Hepatic stellate cell (primary cell): ENCODE measurements around the gene SMIM28.
"Not testable (repeated sequence)": the region's sequence is repeated elsewhere in the genome, so short reads cannot be mapped to it uniquely, and the experiment has no call there.

ENCODE experiments used
- DNase-seq: peaks from one replicate; pipeline ENCODE4 v3.0.0; 2011; ENCODE audit warnings: low spot score

The SMIM28 gene

DNA sequence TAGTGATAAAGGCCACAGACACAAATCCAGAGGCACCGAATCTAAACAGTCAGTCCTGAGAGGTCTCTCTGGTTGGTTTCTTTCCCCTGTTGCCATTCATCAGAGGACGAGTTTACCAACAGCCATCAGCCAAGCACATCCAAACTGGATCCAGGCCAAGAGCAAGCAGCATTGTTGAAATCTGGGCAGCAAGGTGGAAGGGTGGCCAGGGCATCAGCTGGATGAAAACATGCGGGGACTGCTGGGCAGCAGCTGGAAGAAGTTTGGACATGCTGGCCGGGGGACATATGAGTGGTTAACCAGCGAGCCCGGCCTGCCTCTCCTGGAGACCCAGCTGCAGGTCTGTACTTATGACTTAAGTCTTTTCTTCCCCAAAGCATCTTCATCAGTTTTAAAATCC, at the start of gene SMIM28:
Gene SMIM28 (plus strand): TSS at position 62 of the 400 bp plus-strand sequence. CDS start 168 bp downstream, at position 230.
- no peak for DNase-seq

DNA sequence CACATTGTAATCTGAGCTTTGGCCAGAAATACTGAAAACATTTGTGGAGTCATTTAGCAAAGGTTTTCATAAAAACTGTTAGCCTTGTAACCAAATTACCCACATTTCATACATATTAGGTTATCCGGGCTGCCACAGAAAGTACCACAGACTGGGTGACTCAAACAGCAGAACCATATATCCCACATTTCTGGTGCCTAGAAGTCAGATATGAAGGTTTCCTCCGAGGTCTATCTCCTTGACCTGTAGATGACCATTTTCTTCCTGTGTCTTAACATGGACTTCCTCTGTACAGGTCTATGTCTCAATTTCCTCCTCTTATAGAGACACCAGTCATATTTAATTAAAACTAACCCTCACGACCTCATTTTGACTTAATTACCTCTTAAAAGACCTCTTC, 49.5 kb upstream of the SMIM28 start:
- no peak for DNase-seq

DNA sequence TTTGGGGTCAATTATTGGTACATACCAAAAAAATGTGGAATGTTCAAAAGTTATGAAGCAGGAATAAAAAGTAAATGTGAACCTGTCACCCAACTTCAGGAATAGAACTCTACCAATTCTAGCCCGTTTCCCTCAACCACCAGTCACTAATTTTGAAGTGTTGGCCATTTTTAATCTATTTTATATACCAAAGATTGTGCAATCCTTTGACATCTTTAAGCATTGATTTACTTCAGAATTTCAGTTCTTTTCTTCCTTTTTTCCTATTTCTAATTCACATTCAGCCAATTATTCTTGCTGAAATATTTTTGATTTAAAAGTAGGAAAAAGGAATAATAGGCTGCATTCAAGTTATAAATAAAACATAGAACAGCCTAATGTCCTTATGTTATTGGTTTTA, 46.9 kb upstream of the SMIM28 start:
- no peak for DNase-seq

DNA sequence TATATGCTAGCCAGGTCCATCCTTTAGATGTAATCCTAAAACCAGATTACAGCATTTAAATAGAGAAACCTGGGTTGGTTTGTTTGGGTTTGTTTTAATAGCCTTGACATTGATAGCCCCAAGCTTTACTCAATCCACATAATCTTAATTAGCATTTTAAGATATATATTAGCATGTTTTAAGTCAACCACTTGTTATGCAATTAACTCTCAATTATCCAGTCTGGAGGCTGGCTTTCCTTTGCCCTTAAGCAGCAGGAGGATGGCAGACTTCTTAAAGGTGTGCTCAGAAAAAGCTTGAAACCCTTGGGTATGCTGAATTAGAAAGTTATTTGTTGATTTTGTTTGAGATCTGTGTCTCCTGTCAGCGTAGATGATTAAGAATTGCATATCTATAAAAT, 46.3 kb upstream of the SMIM28 start:
- DNase-seq: no peak

DNA sequence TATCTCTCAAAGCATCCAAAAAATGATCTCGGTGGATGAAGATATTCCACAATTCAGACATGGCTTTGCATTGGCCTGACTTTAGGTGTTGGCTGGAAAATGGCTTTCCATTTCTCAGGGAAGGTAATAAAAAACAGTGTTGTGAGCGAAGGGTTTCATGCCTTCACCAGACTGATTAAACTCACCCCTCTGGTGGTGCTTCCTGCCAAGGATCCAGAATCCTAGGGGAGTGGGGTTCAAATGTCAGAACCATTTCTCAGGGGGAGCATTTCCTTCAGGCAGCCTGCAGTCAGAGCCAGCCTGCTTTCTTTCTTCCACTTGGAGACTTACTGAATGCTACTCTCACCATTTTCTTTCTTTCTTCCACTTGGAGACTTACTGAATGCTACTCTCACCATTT, 45.7 kb upstream of the SMIM28 start:
- DNase-seq: no peak

DNA sequence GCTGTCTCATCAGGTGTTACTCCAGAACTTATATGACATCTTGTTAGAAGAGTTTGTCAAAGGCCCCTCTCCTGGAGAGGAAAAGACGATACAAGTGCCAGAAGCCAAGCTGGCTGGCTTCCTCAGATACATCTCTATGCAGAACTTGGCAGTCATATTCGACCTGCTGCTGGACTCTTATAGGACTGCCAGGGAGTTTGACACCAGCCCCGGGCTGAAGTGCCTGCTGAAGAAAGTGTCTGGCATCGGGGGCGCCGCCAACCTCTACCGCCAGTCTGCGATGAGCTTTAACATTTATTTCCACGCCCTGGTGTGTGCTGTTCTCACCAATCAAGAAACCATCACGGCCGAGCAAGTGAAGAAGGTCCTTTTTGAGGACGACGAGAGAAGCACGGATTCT, 43.7 kb upstream of the SMIM28 start:
- DNase-seq: no peak

DNA sequence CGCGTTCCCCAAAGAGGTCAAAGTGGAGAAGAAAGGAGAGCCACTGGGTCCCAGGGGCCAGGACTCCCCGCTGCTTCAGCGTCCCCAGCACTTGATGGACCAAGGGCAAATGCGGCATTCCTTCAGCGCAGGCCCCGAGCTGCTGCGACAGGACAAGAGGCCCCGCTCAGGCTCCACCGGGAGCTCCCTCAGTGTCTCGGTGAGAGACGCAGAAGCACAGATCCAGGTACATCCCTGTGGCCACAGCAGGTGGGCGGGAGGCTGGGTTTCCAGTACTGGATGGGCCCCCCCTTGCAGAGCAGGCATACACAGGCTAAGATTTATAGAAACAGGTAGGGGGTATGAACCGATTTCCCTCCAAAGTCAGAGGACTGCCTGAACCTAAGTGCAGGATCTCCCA, 42.7 kb upstream of the SMIM28 start:
- no peak for DNase-seq

DNA sequence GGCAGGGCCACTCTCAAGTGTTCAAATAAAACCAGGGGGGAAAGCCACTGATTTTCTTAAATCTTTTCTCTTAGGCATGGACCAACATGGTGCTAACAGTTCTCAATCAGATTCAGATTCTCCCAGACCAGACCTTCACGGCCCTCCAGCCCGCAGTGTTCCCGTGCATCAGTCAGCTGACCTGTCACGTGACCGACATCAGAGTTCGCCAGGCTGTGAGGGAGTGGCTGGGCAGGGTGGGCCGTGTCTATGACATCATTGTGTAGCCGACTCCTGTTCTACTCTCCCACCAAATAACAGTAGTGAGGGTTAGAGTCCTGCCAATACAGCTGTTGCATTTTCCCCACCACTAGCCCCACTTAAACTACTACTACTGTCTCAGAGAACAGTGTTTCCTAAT, 41.5 kb upstream of the SMIM28 start:
- DNase-seq: no peak

DNA sequence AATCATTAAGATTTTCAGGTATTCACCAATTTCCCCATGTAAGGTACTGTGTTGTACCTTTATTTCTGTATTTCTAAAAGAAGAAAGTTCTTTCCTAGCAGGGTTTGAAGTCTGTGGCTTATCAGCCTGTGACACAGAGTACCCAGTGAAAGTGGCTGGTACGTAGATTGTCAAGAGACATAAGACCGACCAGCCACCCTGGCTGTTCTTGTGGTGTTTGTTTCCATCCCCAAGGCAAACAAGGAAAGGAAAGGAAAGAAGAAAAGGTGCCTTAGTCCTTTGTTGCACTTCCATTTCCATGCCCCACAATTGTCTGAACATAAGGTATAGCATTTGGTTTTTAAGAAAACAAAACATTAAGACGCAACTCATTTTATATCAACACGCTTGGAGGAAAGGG, 40.6 kb upstream of the SMIM28 start:
- no peak for DNase-seq

DNA sequence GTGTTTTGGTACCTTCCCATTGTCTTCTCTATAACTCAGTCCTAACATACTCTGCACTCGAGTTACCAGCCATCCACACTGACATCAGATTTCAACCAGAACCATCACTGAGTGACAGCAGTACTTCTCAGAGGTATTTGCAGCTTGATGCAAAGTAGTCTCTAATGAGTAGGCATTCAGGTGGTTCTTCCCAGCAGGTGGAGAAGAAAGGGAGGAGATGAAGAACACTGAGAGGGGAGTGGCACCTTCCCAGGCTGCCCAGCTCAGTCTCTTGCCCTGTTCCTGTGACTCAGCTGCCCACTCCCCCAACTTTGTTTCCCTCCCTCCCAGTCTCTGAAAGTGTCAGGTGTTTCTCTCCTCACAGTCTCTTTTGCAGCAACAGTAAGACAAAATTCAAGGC, 38.7 kb upstream of the SMIM28 start:
- DNase-seq: no peak

DNA sequence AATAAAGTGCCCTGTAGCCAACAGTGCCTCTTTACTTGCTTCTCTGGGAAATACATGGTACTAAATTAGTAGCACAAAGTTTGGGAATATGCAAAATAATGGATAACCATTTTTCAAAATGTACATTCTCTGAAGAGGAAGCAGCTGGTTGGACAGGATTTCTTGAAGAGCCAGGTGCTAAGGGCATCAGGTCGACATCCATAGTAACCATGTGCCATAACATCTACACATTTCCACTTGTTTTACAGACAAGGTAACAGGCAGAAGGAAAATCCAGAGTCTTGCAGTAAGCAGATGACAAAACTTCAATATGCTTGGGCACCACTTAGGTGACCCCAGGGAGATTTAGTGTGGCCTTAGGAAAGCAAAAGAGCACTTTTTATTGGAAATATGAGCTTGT, 36.5 kb upstream of the SMIM28 start:
- DNase-seq: no peak

DNA sequence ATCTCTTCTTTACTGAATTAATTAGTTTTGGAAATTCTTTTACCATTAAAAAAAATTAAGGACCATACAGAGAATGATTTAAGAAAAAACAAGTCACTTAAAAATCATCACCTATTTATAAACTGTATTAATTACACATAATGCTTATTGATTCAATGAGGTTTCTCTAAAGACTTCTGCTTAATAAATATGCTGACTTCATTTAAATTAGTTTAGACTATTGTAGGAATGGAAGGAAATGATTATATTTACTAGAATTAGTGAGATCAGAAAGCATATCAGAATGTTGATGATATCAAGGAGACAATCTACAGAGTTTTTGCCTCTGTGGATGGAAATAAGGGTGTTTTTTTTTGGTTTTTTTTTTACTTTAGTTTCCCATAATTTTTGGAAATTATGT, 34.6 kb upstream of the SMIM28 start:
- DNase-seq: no peak

DNA sequence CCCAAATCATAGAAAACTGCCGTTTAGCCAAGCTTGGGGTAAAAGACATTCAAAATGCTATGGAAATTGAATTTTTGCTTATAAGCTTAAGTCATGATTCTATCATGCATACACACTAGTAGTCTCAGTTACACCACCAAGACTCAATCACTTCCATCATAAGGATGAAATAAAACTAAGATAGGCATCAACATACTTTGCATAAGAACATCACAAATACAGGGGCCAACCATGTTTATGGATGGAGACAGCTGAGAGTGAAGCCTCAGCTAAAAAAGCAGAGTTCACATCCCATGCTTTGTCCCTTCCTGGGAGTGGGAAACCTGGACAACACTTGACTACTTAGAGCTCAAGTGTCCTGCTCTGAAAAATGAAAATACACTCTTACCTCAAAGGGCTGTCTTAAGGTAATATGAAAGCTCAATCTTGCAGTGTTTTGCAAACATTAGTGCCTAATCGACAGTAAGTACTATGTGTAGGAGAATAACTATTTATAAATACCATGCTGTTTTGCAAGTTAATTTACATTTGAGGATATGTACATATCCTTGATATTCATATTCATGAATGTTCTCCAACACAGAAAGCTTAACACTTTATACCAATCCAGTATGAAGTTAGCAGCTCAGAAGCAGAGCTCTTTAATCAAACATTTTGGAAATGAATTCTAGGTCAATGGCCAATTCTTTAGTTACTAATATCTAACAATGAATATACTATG, 32.0 kb upstream of the SMIM28 start:
- DNase-seq: no peak

DNA sequence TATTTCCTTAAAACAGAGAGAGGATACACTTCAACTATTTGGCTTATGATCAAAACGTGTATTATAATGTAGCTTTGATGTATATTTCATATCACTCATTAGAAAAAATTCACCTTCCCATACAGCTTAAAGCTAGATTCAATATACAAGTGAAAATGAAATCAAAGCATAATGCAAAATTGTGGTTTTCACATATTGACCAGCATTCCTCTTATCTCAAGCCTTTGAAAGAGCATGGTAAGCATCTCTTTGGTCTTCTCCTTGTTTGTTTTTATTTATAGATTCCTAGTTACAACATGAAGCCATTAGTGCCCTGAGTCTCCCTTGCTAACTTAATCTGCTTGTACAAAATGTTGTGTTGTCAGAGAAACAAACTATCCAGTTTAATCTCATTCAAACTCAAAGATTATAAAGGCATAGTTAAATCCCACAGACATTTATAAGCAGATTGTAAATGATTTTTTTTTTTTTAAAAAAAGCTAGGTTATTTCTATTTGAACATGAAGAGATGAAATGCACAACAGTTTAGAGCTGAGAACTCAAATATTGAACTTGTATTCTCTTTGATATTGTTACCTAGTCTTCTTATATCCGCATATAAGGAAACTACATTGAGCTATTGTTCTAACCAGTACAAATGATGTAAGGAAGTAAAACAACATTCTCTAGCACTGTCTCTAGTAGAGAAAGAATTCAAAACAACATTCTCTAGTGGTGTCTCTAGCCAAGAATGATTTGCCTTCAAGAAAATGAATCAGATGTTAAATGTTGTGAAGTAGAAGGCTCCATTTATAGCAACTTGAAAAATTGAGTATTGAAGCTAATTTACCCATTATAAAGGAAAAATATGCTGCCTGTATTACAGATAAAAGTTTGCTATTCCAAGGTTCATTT, 31.2 kb upstream of the SMIM28 start:
- DNase-seq: no peak

DNA sequence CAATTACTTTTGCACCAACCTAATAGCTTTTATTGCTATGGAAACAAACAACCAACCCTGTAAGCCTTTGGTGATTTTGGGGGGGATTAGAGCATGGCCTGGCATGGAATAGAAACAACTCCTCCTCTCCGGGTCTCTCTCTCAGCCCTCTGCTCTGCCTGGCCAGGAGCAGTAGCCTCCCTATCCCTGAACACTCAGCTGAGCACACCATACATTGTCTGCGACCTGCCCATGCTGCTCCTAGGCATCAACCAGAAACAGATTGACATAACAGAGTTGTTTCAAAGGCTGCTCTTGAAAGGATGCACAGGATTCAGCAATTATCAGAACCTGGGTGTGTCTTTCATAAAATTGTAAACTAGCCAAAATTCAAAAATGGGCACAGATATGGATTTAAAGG, 29.8 kb upstream of the SMIM28 start:
- no peak for DNase-seq

DNA sequence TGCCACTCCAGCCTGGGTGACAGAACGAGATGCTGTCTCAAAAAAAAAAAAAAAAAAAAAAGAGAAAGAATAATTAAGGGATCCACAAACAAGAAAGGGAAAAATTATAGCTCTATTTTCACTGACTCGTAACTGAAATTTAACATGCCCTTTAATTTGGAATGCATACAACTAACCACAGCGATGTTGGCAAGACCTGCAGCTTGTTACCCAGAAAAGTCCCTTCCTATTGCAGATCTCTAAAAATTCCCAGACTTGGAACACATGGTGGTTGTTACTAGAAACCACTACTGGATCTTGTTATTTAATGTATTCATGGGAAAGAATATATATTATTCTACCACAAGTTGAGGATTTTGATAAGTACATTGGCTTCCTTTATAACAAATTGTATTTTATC, 27.8 kb upstream of the SMIM28 start:
- DNase-seq: no peak

DNA sequence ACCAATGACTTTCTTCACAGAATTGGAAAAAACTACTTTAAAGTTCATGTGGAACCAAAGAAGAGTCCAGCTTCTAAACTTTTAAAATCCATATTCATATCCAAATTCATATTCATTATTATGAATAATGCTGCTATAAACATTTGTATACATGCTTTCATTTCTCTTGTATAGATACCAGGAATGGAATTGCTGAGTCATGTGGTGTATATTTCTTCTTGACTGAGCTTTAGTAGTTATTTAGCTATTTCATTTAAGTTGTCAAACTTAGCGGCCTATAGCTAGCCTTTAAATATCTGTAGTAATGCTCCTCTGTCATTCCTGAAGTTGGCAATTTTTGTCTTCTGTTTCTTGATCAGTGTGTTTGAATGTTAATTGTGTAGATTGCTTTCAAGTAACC, 19.8 kb upstream of the SMIM28 start:
- DNase-seq: no peak

DNA sequence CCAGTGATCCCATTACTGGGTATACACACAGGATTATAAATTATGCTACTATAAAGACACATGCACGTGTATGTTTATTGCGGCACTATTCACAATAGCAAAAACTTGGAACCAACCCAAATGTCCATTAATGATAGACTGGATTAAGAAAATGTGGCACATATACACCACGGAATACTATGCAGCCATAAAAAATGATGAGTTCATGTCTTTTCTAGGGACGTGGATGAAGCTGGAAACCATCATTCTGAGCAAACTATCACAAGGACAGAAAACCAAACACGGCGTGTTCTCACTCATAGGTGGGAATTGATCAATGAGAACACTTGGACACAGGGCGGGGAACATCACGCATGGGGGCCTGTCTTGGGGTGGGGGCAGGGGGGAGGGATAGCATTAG, 9.0 kb upstream of the SMIM28 start:
- DNase-seq: not testable (repeated sequence)

DNA sequence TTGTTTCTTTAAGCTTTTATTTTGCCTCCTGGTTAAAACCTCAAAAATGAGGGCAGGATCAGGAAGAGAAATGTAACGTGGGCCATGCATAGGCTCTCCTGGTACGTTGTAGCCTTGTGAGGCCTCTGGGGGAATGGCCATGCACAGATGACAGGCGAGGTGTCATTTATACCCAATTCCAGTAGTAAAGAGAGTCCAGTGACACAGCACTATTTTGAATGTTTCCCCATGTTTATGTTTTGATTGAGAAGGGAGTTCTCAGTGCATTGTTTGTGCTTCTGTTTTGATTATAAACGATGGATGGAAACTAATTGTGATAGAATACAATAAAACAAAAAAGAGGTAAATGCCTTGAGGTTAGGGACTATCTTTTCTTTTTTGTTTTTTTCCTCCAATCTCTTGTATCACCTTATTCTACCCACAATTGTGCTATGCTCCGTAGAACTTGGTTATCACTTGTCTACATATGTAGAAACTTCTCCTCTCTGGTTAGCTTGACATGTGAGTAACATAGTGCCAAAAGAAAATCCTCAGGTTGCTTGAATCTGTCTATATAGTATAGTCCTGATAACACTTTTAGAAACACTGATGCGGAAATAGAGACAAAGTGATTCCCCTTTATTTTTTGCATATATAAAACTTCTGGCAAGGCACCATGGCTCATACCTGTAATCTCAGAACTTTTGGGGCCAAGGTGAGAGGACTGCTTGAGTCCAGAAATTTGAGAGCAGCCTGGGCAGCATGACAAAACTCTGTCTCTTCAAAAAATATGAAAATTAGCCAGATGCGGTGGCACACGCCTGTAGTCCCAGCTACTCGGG, 6.9 kb upstream of the SMIM28 start:
- DNase-seq: no peak

DNA sequence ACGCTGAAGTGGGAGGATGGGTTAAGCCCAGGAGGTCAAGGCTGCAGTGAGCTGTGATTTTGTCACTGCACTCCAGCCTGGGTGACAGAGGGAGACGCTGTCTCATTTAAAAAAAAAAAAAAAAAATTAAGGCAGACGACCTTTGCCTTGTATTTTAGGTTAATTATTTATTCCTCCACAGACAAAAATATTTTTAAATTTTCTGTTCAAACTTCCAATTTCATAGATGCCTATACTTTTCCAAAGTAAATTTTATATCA, 6.3 kb upstream of the SMIM28 start:
- no peak for DNase-seq

DNA sequence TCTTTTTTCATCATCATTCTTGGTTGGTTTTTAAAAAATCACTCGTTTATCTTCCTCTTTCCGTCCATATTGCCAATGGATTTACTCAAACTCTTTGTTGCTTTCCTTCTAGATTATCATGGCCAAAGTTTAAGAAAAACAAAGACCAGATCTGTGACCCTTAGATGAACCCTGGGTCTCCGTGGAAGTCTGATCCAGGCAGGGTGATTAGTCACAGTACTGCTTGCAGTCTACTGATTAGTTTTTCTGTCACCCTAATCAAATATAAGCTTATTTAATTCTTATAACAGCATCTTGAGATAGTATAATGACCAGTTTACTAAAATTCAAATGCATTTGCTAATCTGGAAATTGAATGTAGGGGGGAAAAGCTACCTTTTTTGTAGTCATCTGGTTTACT, 6.0 kb upstream of the SMIM28 start:
- DNase-seq: no peak

DNA sequence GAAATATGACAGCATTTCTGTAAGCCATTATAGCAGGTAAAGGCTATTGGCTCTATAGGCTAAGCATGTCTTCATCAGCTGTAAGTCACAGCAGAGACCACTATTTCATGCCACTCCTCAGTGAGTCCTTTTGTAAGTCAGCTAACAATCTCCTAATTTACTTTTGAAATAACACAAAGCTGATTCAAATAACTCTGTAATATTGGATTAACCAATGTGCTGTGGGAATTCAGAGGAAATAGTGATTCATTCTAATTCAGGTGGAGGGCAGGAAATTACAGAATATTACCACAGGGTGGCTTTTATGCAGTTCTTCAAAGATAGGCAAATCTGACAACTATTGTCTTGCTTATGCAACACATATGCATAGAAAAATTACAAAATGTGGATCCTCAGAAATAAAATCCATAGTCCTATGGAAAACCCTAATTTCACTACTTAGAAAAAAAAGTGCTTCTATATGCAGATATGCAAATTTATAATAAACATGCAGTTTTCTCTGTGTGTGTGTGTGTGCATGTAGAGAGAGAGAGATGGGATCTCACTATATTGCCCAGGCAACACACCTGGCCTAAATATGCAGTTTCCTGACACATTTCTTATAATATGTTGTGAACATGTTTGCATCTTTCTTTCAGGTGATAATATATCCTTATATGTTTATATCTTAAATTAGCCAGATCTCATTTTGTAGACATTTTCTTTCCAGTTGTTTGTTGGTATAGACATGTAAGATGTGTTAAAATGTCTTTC, 4.8 kb upstream of the SMIM28 start:
- no peak for DNase-seq
